Osteocyte (in vitro differentiated cells): ENCODE data around the gene RBMS1. TPM values are rescaled to one million over a fixed set of nuclear protein-coding genes. Genes with fewer than 3 reads are reported as not detected.

Source experiments
- DNase-seq: peaks from one replicate; pipeline ENCODE4 v3.0.0; 2021; ENCODE audit warnings: mixed read lengths; ENCODE audit not compliant: unreplicated experiment; ENCODE audit errors: extremely low spot score
- H3K27ac Mint-ChIP-seq: one replicate; pipeline ENCODE4 v1.8.0; 2021; ENCODE audit warnings: mild to moderate bottlenecking, mixed read lengths; ENCODE audit not compliant: unreplicated experiment
- H3K27me3 Mint-ChIP-seq: one replicate; pipeline ENCODE4 v1.8.0; 2021; ENCODE audit warnings: mixed read lengths; ENCODE audit not compliant: unreplicated experiment
- H3K36me3 Mint-ChIP-seq: one replicate; pipeline ENCODE4 v1.8.0; 2021; ENCODE audit warnings: mixed read lengths; ENCODE audit not compliant: unreplicated experiment
- H3K4me1 Mint-ChIP-seq: one replicate; pipeline ENCODE4 v1.8.0; 2021; ENCODE audit warnings: mixed read lengths; ENCODE audit not compliant: unreplicated experiment
- H3K4me3 Mint-ChIP-seq: one replicate; pipeline ENCODE4 v1.8.0; 2021; ENCODE audit warnings: mild to moderate bottlenecking, moderate library complexity, mixed read lengths; ENCODE audit not compliant: unreplicated experiment
- H3K9me3 Mint-ChIP-seq: one replicate; pipeline ENCODE4 v1.8.0; 2021; ENCODE audit warnings: mixed read lengths; ENCODE audit not compliant: unreplicated experiment
- CTCF ChIP-seq: fragments of 200-600 bp; sonication (generic); IDR thresholded peaks from 2 replicates; pipeline ENCODE4 v1.5.0; 2021; ENCODE audit warnings: antibody characterized with exemption, mild to moderate bottlenecking, moderate library complexity
- total RNA-seq: library from RNA; stranded (reverse); gene quantifications from 2 replicates; pipeline ENCODE4 v1.2.1, GENCODE V29; 2021

The RBMS1 gene
- total RNA-seq, 1 donor from 2014 or later, result 169 TPM

GRCh38 chr2:160337728-160338127 is 155.9 kb downstream of the RBMS1 start:
- no peak overlapping the region for H3K27ac Mint-ChIP-seq
- H3K4me1 Mint-ChIP-seq, result peaks cover 76% of the 10 kb centered on the region
- no peaks in the 10 kb centered on the region for H3K27me3 Mint-ChIP-seq
- no peak for DNase-seq
- no peaks in the 10 kb centered on the region for H3K9me3 Mint-ChIP-seq
- TF ChIP-seq CTCF, result no peak
- H3K36me3 Mint-ChIP-seq, result peaks cover 21% of the 10 kb centered on the region
- no peak overlapping the region for H3K4me3 Mint-ChIP-seq

DNA sequence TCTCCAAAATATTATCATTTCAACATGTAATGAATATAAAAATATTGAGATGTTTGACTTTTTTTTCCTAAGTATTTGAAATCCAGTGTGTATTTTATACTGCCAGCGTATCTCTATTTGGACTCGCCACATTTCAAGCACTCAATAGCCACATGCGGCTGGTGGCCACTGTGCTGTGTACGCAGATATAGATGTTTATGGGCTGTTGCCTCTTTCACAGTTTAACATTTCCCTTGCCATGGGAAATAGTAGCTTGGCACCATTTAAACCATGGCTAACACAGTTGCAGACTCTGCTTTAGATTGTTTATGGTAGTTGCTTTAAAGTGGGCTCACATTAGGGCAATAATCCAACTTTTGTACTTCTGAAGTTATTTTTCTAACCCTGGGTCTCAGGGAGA is 157.0 kb downstream of the RBMS1 start:
- no peak for TF ChIP-seq CTCF
- H3K9me3 Mint-ChIP-seq, result no peaks in the 10 kb centered on the region
- no peak for DNase-seq
- H3K4me1 Mint-ChIP-seq, result peaks cover 76% of the 10 kb centered on the region
- H3K27me3 Mint-ChIP-seq, result no peaks in the 10 kb centered on the region
- H3K27ac Mint-ChIP-seq, result no peak overlapping the region
- H3K4me3 Mint-ChIP-seq, result no peak overlapping the region
- peaks cover 14% of the 10 kb centered on the region for H3K36me3 Mint-ChIP-seq

- Mint-ChIP-seq H3K27me3 (no peaks in the 10 kb centered on the region), H3K9me3 (no peaks in the 10 kb centered on the region), H3K4me3 (no peak overlapping the region), H3K36me3 (peaks cover 17% of the 10 kb centered on the region), H3K27ac (no peak overlapping the region), H3K4me1 (peaks cover 77% of the 10 kb centered on the region)
- TF ChIP-seq CTCF, result no peak
- no peak for DNase-seq
Observed at GRCh38 chr2:160336105-160336504, 157.5 kb downstream of the RBMS1 start.

- Mint-ChIP-seq H3K4me3 (no peak overlapping the region), H3K4me1 (peaks cover 80% of the 10 kb centered on the region), H3K27ac (no peak overlapping the region), H3K27me3 (no peaks in the 10 kb centered on the region), H3K36me3 (peaks cover 17% of the 10 kb centered on the region), H3K9me3 (no peaks in the 10 kb centered on the region)
- no peak for TF ChIP-seq CTCF
- DNase-seq, result no peak
Observed at GRCh38 chr2:160335441-160335840, 158.2 kb downstream of the RBMS1 start.

DNA sequence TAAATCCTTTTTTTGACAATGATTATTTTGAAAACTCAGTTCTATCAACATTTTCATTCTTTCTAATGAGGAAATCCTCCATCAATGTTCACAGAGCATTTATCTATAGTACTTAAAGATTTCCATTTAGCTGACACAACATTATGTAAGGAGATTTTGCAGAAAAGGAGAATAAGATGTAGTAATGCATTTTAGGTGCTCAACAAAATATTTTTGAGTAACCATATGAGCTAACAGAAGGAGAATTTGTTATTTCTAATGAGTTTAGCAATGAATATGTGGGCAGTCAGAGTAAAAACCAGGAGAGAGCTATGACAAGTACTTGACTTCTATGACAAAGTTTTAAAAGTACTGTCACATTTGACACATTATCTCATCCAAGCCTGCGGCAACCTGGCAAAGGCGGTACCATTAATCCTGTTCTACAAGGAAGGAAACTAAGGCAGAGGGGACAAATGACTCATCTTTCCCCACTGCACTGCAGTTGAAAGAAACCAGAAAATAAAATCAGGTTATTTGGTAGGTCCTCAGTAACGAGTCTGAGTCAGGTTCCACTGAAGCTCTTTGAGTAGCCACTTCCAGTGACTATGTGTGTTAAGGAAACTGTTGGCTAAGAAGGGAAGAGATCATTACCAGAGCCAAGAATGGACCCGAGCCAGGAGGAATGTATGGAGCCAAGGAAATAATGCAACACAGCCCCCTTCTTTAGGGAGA is 159.4 kb downstream of the RBMS1 start:
- no peak overlapping the region for H3K4me3 Mint-ChIP-seq
- H3K4me1 Mint-ChIP-seq, result peaks cover 86% of the 10 kb centered on the region
- TF ChIP-seq CTCF, result no peak
- H3K27me3 Mint-ChIP-seq, result no peaks in the 10 kb centered on the region
- H3K36me3 Mint-ChIP-seq, result peaks cover 19% of the 10 kb centered on the region
- H3K27ac Mint-ChIP-seq, result peak overlapping the region; percentile 19
- DNase-seq, result no peak
- H3K9me3 Mint-ChIP-seq, result no peaks in the 10 kb centered on the region
